Progenitor cell of endocrine pancreas (in vitro differentiated cells): Measurements from ENCODE around the gene KLRC2. TPM values are rescaled to one million over a fixed set of nuclear protein-coding genes. Genes with fewer than 3 reads are reported as not detected.
"Not testable (repeated sequence)": the region's sequence is repeated elsewhere in the genome, so short reads cannot be mapped to it uniquely, and the experiment has no call there.

Experiments used
- DNase-seq: peaks from one replicate; pipeline ENCODE4 v3.0.0; 2021; ENCODE audit warnings: low spot score; ENCODE audit not compliant: unreplicated experiment
- H3K27ac Mint-ChIP-seq: 2 replicates; pipeline ENCODE4 v1.8.0; 2021; ENCODE audit warnings: mild to moderate bottlenecking, moderate library complexity, mixed read lengths
- H3K27me3 Mint-ChIP-seq: 2 replicates; pipeline ENCODE4 v1.8.0; 2021; ENCODE audit warnings: mixed read lengths
- H3K36me3 Mint-ChIP-seq: 2 replicates; pipeline ENCODE4 v1.8.0; 2022; ENCODE audit warnings: mixed read lengths; ENCODE audit not compliant: insufficient read depth
- H3K4me1 Mint-ChIP-seq: 2 replicates; pipeline ENCODE4 v1.8.0; 2021; ENCODE audit warnings: low read depth, mixed read lengths
- H3K4me3 Mint-ChIP-seq: 2 replicates; pipeline ENCODE4 v1.8.0; 2021; ENCODE audit warnings: low read depth, mild to moderate bottlenecking, moderate library complexity, mixed read lengths
- H3K9me3 Mint-ChIP-seq: 2 replicates; pipeline ENCODE4 v1.8.0; 2021; ENCODE audit warnings: low read depth, mixed read lengths
- total RNA-seq: library from RNA; stranded (reverse); gene quantifications from 2 replicates; pipeline ENCODE4 v1.2.1, GENCODE V29; 2021
- TF ChIP-seq, protein P1 (sequence below): fragments of 200-600 bp; sonication (generic); IDR thresholded peaks from one replicate; pipeline ENCODE4 v1.5.0; 2021; ENCODE audit warnings: antibody characterized with exemption, mild to moderate bottlenecking; ENCODE audit not compliant: unreplicated experiment

The KLRC2 gene
- total RNA-seq, 1 donor from 2014 or later = not detected

DNA sequence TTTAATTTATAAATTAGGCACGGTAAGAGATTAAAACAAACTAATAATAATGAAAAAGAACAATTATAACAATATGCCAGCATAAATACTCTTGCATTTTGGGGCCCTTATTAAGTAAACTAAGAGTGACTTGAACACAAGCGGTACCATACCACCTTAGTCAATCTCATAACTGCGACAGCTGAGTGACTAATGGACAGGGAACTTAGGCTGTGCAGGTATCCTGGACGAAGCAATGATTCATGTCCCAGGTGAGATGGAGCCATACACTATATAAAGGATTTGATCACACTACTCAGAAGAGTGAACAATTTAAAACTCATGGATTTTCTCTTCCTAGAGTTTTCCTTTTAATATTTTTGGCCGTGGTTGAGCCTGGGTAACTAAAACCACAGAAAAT is 30.5 kb downstream of the KLRC2 start:
- no peak overlapping the region for H3K27ac Mint-ChIP-seq
- no peaks in the 10 kb centered on the region for H3K4me1 Mint-ChIP-seq
- H3K9me3 Mint-ChIP-seq = peaks cover 7% of the 10 kb centered on the region
- no peaks in the 10 kb centered on the region for H3K27me3 Mint-ChIP-seq
- no peaks in the 10 kb centered on the region for H3K36me3 Mint-ChIP-seq
- DNase-seq = no peak
- no peak overlapping the region for H3K4me3 Mint-ChIP-seq
- TF ChIP-seq, protein P1, sequence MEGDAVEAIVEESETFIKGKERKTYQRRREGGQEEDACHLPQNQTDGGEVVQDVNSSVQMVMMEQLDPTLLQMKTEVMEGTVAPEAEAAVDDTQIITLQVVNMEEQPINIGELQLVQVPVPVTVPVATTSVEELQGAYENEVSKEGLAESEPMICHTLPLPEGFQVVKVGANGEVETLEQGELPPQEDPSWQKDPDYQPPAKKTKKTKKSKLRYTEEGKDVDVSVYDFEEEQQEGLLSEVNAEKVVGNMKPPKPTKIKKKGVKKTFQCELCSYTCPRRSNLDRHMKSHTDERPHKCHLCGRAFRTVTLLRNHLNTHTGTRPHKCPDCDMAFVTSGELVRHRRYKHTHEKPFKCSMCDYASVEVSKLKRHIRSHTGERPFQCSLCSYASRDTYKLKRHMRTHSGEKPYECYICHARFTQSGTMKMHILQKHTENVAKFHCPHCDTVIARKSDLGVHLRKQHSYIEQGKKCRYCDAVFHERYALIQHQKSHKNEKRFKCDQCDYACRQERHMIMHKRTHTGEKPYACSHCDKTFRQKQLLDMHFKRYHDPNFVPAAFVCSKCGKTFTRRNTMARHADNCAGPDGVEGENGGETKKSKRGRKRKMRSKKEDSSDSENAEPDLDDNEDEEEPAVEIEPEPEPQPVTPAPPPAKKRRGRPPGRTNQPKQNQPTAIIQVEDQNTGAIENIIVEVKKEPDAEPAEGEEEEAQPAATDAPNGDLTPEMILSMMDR = no peak

- Mint-ChIP-seq H3K4me1 (no peaks in the 10 kb centered on the region), H3K27ac (no peak overlapping the region), H3K36me3 (no peaks in the 10 kb centered on the region), H3K9me3 (peaks cover 7% of the 10 kb centered on the region), H3K4me3 (no peak overlapping the region), H3K27me3 (no peaks in the 10 kb centered on the region)
- DNase-seq = no peak
- TF ChIP-seq, protein P1 = no peak
Measured at GRCh38 chr12:10404798-10405197, 31.0 kb downstream of the KLRC2 start.

GRCh38 chr12:10400829-10401228 is 35.0 kb downstream of the KLRC2 start:
- TF ChIP-seq, protein P1 = no peak
- no peak overlapping the region for H3K4me3 Mint-ChIP-seq
- H3K4me1 Mint-ChIP-seq = peaks cover 2% of the 10 kb centered on the region
- DNase-seq = no peak
- H3K9me3 Mint-ChIP-seq = peaks cover 7% of the 10 kb centered on the region
- no peak overlapping the region for H3K27ac Mint-ChIP-seq
- H3K27me3 Mint-ChIP-seq = no peaks in the 10 kb centered on the region
- peaks cover 2% of the 10 kb centered on the region for H3K36me3 Mint-ChIP-seq

- H3K27me3 Mint-ChIP-seq = no peaks in the 10 kb centered on the region
- TF ChIP-seq, protein P1 = no peak
- no peak overlapping the region for H3K27ac Mint-ChIP-seq
- peaks cover 2% of the 10 kb centered on the region for H3K36me3 Mint-ChIP-seq
- no peak overlapping the region for H3K4me3 Mint-ChIP-seq
- no peak for DNase-seq
- peaks cover 15% of the 10 kb centered on the region for H3K4me1 Mint-ChIP-seq
- H3K9me3 Mint-ChIP-seq = no peaks in the 10 kb centered on the region
Measured at GRCh38 chr12:10398168-10398567, 37.6 kb downstream of the KLRC2 start.

- TF ChIP-seq, protein P1 = no peak
- Mint-ChIP-seq H3K4me1 (peaks cover 15% of the 10 kb centered on the region), H3K9me3 (no peaks in the 10 kb centered on the region), H3K27me3 (no peaks in the 10 kb centered on the region), H3K36me3 (peaks cover 3% of the 10 kb centered on the region), H3K27ac (peak overlapping the region; percentile 19), H3K4me3 (no peak overlapping the region)
- DNase-seq = no peak
Measured at GRCh38 chr12:10397296-10397695, 38.5 kb downstream of the KLRC2 start.

- DNase-seq, H3K27me3 Mint-ChIP-seq, H3K27ac Mint-ChIP-seq, H3K4me3 Mint-ChIP-seq, H3K36me3 Mint-ChIP-seq, H3K9me3 Mint-ChIP-seq: not testable (repeated sequence)
- H3K4me1 Mint-ChIP-seq = peaks cover 15% of the 10 kb centered on the region
Measured at GRCh38 chr12:10396176-10396575, 39.6 kb downstream of the KLRC2 start.
